K562 (cell line): Measurements from ENCODE around the gene CCDC192. TPM values are rescaled to one million over a fixed set of nuclear protein-coding genes. Genes with fewer than 3 reads are reported as not detected.

Experiments used
- ATAC-seq: fragments of 200-7000 bp; cut with Tn5 transposase; 3 replicates; pipeline ENCODE4 v1.9.1; 2020; ENCODE audit warnings: moderate library complexity
- BruUV-seq: library from RNA; stranded (reverse); fragments of 400-500 nt; replicated peaks from 2 replicates; lab custom pipeline; 2021; lab: Mats Ljungman, UMichigan
- CTCF ChIA-PET: fragments of 300-600 bp; formaldehyde crosslinking; extraction: SDS; loops from one replicate; lab custom pipeline; 2021; ENCODE audit warnings: low intra/inter-chr PET ratio; lab: Yijun Ruan, JAX
- POLR2A ChIA-PET: fragments of 300-600, 350-650 bp; sonication (Branson Sonifier 250); formaldehyde crosslinking; extraction: SDS; loops from one replicate; lab custom pipeline; 2021; ENCODE audit warnings: antibody characterized with exemption, inconsistent platforms; lab: Yijun Ruan, JAX
- DNase-seq, 4 experiments: peaks; one replicate each; pipeline versions ENCODE4 v3.0.0 to v3.0.0-alpha.2; 2011 to 2018; ENCODE audit warnings: low spot score in 3 of 4, mixed read lengths in 3 of 4; ENCODE audit errors: extremely low read depth in 1 of 4
- FAIRE-seq: peaks from 2 replicates; lab custom pipeline; 2011; peaks lifted over from hg19 to GRCh38; lab: Jason Lieb, UNC
- H2AFZ ChIP-seq: 2 replicates; pipeline ENCODE4 v1.6.0; 2011; ENCODE audit warnings: low read depth, low read length, control low read depth, inconsistent platforms
- H3K27ac ChIP-seq: fragments of 200-600 bp; 3 replicates; pipeline ENCODE4 v1.8.0; 2011; ENCODE audit warnings: low read depth, mild to moderate bottlenecking, control low read depth, inconsistent platforms, low read length, moderate library complexity, mixed read lengths; ENCODE audit errors: extremely low read depth
- H3K27me3 ChIP-seq, 2 experiments: fragments of 300-600 bp in 1 of 2; 2 replicates in 1 of 2; 3 replicates in 1 of 2; pipeline versions ENCODE4 v1.6.0 to v1.8.0; 2011; ENCODE audit warnings: inconsistent platforms in 2 of 2, low read length in 2 of 2, mild to moderate bottlenecking in 1 of 2, mixed read lengths in 1 of 2, moderate library complexity in 1 of 2; ENCODE audit not compliant: control insufficient read depth in 2 of 2, insufficient read depth in 2 of 2
- H3K36me3 ChIP-seq: fragments of 300-600 bp; 3 replicates; pipeline ENCODE4 v1.8.0; 2011; ENCODE audit warnings: mild to moderate bottlenecking, low read length, inconsistent platforms; ENCODE audit not compliant: control insufficient read depth, insufficient read depth
- H3K4me1 ChIP-seq, 2 experiments: fragments of 200-600 bp in 1 of 2; replicated peaks in 1 of 2; 2 replicates in 1 of 2; 3 replicates in 1 of 2; pipeline versions ENCODE4 v1.5.1 to v1.8.0; 2011; ENCODE audit warnings: inconsistent platforms in 2 of 2, low read length in 2 of 2, mild to moderate bottlenecking in 1 of 2, mixed read lengths in 1 of 2, moderate library complexity in 1 of 2; ENCODE audit not compliant: control insufficient read depth in 2 of 2, insufficient read depth in 2 of 2
- H3K4me2 ChIP-seq: 2 replicates; pipeline ENCODE4 v1.6.1; 2011; ENCODE audit warnings: low read length, control low read depth, inconsistent platforms, mixed read lengths; ENCODE audit not compliant: insufficient read depth
- H3K4me3 ChIP-seq: fragments of 200-600 bp; sonication (generic), shearing (Covaris generic); 2 replicates; pipeline ENCODE4 v1.5.1; 2016; ENCODE audit warnings: control low read depth, inconsistent platforms
- H3K79me2 ChIP-seq: fragments of 200-600 bp; 3 replicates; pipeline ENCODE4 v1.8.0; 2011; ENCODE audit warnings: low read length, inconsistent platforms; ENCODE audit not compliant: control insufficient read depth, insufficient read depth
- H3K9ac ChIP-seq, 2 experiments: 2 replicates each; pipeline versions ENCODE4 v1.6.0 to v1.6.1; 2011; ENCODE audit warnings: low read depth in 2 of 2, low read length in 2 of 2, control low read depth in 1 of 2, inconsistent platforms in 1 of 2, mild to moderate bottlenecking in 1 of 2, mixed read lengths in 1 of 2; ENCODE audit not compliant: insufficient read depth in 1 of 2
- H3K9me1 ChIP-seq: one replicate; pipeline ENCODE4 v1.6.0; 2011; ENCODE audit warnings: inconsistent platforms, mild to moderate bottlenecking, low read length, moderate library complexity; ENCODE audit not compliant: control insufficient read depth, insufficient read depth
- H3K9me3 ChIP-seq: replicated peaks from 2 replicates; pipeline ENCODE4 v1.5.1; 2011; ENCODE audit warnings: low read depth, low read length, inconsistent platforms; ENCODE audit not compliant: control insufficient read depth, insufficient read depth
- H4K20me1 ChIP-seq: replicated peaks from 2 replicates; pipeline ENCODE4 v1.6.1; 2011; ENCODE audit warnings: low read length, inconsistent platforms, mixed read lengths; ENCODE audit not compliant: control insufficient read depth, insufficient read depth
- ATF1 ChIP-seq, 2 experiments: fragments of 450-650 bp in 1 of 2; IDR thresholded peaks; 2 replicates each; pipeline ENCODE4 v1.6.1; 2016; ENCODE audit warnings: missing compliant biosample characterization in 1 of 2, missing genetic modification characterization in 1 of 2
- ESRRB ChIP-seq: fragments of 250-450 bp; sonication (Bioruptor Pico); IDR thresholded peaks from 2 replicates; pipeline ENCODE4 v1.5.0; 2020; ENCODE audit warnings: mild to moderate bottlenecking, moderate library complexity, borderline replicate concordance
- FOXA1 ChIP-seq: fragments of 450-650 bp; IDR thresholded peaks from 2 replicates; pipeline ENCODE4 v1.6.1; 2016; ENCODE audit warnings: mild to moderate bottlenecking, borderline replicate concordance
- IRF1 ChIP-seq: sonication (generic); formaldehyde crosslinking; IDR thresholded peaks from 2 replicates; pipeline ENCODE4 v1.8.0; 2022; ENCODE audit warnings: missing genetic modification reagents, mild to moderate bottlenecking, borderline replicate concordance
- RAD51 ChIP-seq: fragments of 450-650 bp; IDR thresholded peaks from 2 replicates; pipeline ENCODE4 v1.7.1; 2016; ENCODE audit warnings: low read depth, mild to moderate bottlenecking, borderline replicate concordance
- TBL1XR1 ChIP-seq, 2 experiments: IDR thresholded peaks; 2 replicates each; pipeline ENCODE4 v1.6.1; 2012; ENCODE audit warnings: improper control_type of control experiment in 2 of 2, low read length in 2 of 2, mild to moderate bottlenecking in 1 of 2
- WHSC1 ChIP-seq: IDR thresholded peaks from one replicate; pipeline ENCODE4 v1.6.1; 2012; ENCODE audit warnings: low read length, control low read depth, inconsistent platforms
- ZNF253 ChIP-seq: fragments of 250-450 bp; sonication (Bioruptor Pico); conservative IDR thresholded peaks from 2 replicates; pipeline ENCODE4 v1.6.1; 2021; ENCODE audit warnings: mild to moderate bottlenecking
- ZNF3 ChIP-seq: fragments of 250-450 bp; sonication (Bioruptor Pico); IDR thresholded peaks from 2 replicates; pipeline ENCODE4 v1.5.0; 2021; ENCODE audit warnings: mild to moderate bottlenecking, moderate library complexity
- ZNF695 ChIP-seq: fragments of 450-650 bp; formaldehyde crosslinking; IDR thresholded peaks from 2 replicates; pipeline ENCODE4 v1.4.0; 2020; ENCODE audit warnings: mild to moderate bottlenecking, moderate library complexity
- WGBS: fragments of 100-300 bp; shearing (Covaris generic); methylation state at CpG from one replicate; pipeline ENCODE4 v1.1.6; 2016; ENCODE audit warnings: low coverage, mixed read lengths; ENCODE audit not compliant: insufficient coverage; ENCODE audit errors: missing lambda C conversion rate; 5-methylcytosine and 5-hydroxymethylcytosine counted together
- in situ Hi-C: fragments of 300-500 bp; cut with MboI; formaldehyde crosslinking; loops from 4 replicates; pipeline ENCODE4 v1.15.0; 2018; ENCODE audit warnings: inconsistent platforms, mixed read lengths
- intact Hi-C: fragments of 100-400 bp; cut with micrococcal nuclease; formaldehyde crosslinking; loops from 2 replicates; pipeline ENCODE4 v1.14.2; 2022
- polyA plus RNA-seq, 8 experiments: library from polyadenylated mRNA; depleted of rRNA in 4 of 8; stranded (reverse) in 5 of 8; unstranded in 3 of 8; fragments of >200 nt; fragmentation: Nextera tagmentation in 2 of 8; fragmentation: Illumina TruSeq in 1 of 8; extraction: Ambion mirVana in 2 of 8; extraction: Trizol in 1 of 8; gene quantifications; 2 replicates each; pipeline versions ENCODE4 v1.2.1 to v1.2.3, GENCODE V29; 2011 to 2014; ENCODE audit warnings: inconsistent platforms in 1 of 8, missing spikeins in 1 of 8
- total RNA-seq, 7 experiments: library from RNA; depleted of rRNA in 6 of 7; stranded (reverse); fragments of >200 nt in 6 of 7; fragmentation: Illumina TruSeq in 2 of 7; extraction: Trizol in 2 of 7; gene quantifications; 2 replicates each; pipeline versions ENCODE4 v1.2.1 to v1.2.3, GENCODE V29; 2011 to 2021; ENCODE audit warnings: low replicate concordance in 1 of 7
- TF ChIP-seq, protein P1 (sequence below): fragments of 450-650 bp; IDR thresholded peaks from one replicate; pipeline ENCODE4 v1.6.1; 2018; ENCODE audit warnings: mild to moderate bottlenecking, moderate library complexity; ENCODE audit not compliant: partially characterized antibody
- TF ChIP-seq, protein P2 (sequence below), 2 experiments: IDR thresholded peaks; 2 replicates each; pipeline ENCODE4 v1.6.1; 2012; ENCODE audit warnings: improper control_type of control experiment in 2 of 2, low read depth in 2 of 2, low read length in 2 of 2, borderline replicate concordance in 1 of 2

CCDC192 gene
- total and polyA plus RNA-seq, 9 of the 15 experiments (the other 6 are each of a cell fraction or from before 2014, with no cell fraction given), result 0.21 to 0.66 (median 0.38) TPM; not detected in 2

- no peaks in the 10 kb centered on the region for H4K20me1 ChIP-seq
- BruUV-seq, result no TSS peak
- H3K9me3 ChIP-seq, result no peaks in the 10 kb centered on the region
- H3K9me1 ChIP-seq, result no peaks in the 10 kb centered on the region
- DNase-seq (no peak), FAIRE-seq (no peak), ATAC-seq (no peak)
- H3K4me1 ChIP-seq, result no peaks in the 10 kb centered on the region
- H3K9ac ChIP-seq, result no peak overlapping the region
- H3K79me2 ChIP-seq, result no peaks in the 10 kb centered on the region
- CTCF ChIA-PET, result no interaction called here
- intact Hi-C loops (no loop called here), in situ Hi-C loops (no loop called here)
- no peak overlapping the region for H3K4me3 ChIP-seq
- H3K36me3 ChIP-seq, result no peaks in the 10 kb centered on the region
- TF ChIP-seq RAD51, result no peak
- TF ChIP-seq TBL1XR1 (IDR thresholded peaks at IDR 0.05; ENCODE audit: low read length in 2 of 2), result no peak
- TF ChIP-seq ZNF695 (CRISPR knock-in tag), result no peak
- no peak for TF ChIP-seq ESRRB (CRISPR knock-in tag)
- TF ChIP-seq ZNF253 (CRISPR knock-in tag), result no peak
- TF ChIP-seq, protein P1, sequence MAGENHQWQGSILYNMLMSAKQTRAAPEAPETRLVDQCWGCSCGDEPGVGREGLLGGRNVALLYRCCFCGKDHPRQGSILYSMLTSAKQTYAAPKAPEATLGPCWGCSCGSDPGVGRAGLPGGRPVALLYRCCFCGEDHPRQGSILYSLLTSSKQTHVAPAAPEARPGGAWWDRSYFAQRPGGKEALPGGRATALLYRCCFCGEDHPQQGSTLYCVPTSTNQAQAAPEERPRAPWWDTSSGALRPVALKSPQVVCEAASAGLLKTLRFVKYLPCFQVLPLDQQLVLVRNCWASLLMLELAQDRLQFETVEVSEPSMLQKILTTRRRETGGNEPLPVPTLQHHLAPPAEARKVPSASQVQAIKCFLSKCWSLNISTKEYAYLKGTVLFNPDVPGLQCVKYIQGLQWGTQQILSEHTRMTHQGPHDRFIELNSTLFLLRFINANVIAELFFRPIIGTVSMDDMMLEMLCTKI, result no peak
- no peak for TF ChIP-seq IRF1 (CRISPR knock-in tag)
- TF ChIP-seq, protein P2, sequence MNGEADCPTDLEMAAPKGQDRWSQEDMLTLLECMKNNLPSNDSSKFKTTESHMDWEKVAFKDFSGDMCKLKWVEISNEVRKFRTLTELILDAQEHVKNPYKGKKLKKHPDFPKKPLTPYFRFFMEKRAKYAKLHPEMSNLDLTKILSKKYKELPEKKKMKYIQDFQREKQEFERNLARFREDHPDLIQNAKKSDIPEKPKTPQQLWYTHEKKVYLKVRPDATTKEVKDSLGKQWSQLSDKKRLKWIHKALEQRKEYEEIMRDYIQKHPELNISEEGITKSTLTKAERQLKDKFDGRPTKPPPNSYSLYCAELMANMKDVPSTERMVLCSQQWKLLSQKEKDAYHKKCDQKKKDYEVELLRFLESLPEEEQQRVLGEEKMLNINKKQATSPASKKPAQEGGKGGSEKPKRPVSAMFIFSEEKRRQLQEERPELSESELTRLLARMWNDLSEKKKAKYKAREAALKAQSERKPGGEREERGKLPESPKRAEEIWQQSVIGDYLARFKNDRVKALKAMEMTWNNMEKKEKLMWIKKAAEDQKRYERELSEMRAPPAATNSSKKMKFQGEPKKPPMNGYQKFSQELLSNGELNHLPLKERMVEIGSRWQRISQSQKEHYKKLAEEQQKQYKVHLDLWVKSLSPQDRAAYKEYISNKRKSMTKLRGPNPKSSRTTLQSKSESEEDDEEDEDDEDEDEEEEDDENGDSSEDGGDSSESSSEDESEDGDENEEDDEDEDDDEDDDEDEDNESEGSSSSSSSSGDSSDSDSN (IDR thresholded peaks at IDR 0.05; ENCODE audit: borderline replicate concordance in 1 of 2, low read depth in 2 of 2, low read length in 2 of 2), result no peak
- no peak for TF ChIP-seq WHSC1
- no peak for TF ChIP-seq ATF1 (CRISPR knock-in tag; IDR thresholded peaks at IDR 0.05)
- no peak for TF ChIP-seq ATF1 (tag; IDR thresholded peaks at IDR 0.05)
- no peak for TF ChIP-seq FOXA1
- no peak for TF ChIP-seq ZNF3 (CRISPR knock-in tag)
- no peak overlapping the region for H3K4me2 ChIP-seq
- POLR2A ChIA-PET, result no interaction called here
- WGBS, result 0% methylated on average over 2 of the region's 2 CpGs
- H3K27ac ChIP-seq, result no peak overlapping the region
- peaks cover 0 to 3% of the 10 kb centered on the region in 2 experiments; a peak in 1 of 5 replicates for H3K27me3 ChIP-seq
- no peak overlapping the region for H2AFZ ChIP-seq
Observed at GRCh38 chr5:127893232-127893631, 190.0 kb downstream of the CCDC192 start.
